NOMO-1 (cell line): ENCODE results near the gene CRIP3.

Source experiments
- DNase-seq, 2 experiments: peaks; one replicate each; lab custom pipeline; 2025; ENCODE audit not compliant: unreplicated experiment in 2 of 2; lab: John Stamatoyannopoulos, UW

The CRIP3 gene

DNA sequence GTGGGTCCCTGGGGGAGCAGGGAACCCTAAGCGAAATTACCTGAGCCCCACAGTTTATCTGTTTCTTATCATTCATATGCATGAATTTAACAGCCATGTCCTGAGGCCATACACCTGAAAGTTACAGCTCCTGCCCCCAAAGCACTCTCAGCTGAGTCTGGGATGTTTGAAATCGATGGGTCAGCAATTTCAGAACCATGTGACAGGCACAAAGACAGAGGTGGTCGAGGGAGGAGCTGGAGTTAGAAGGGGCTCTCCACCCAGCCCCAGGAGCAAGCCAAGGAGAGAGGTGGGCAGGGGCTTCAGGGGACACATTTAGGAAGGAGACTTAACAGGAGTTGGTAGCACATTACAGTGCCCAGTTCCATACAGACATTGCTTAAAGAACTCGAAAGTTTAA is 50.4 kb downstream of the CRIP3 start:
- no peak for DNase-seq

DNA sequence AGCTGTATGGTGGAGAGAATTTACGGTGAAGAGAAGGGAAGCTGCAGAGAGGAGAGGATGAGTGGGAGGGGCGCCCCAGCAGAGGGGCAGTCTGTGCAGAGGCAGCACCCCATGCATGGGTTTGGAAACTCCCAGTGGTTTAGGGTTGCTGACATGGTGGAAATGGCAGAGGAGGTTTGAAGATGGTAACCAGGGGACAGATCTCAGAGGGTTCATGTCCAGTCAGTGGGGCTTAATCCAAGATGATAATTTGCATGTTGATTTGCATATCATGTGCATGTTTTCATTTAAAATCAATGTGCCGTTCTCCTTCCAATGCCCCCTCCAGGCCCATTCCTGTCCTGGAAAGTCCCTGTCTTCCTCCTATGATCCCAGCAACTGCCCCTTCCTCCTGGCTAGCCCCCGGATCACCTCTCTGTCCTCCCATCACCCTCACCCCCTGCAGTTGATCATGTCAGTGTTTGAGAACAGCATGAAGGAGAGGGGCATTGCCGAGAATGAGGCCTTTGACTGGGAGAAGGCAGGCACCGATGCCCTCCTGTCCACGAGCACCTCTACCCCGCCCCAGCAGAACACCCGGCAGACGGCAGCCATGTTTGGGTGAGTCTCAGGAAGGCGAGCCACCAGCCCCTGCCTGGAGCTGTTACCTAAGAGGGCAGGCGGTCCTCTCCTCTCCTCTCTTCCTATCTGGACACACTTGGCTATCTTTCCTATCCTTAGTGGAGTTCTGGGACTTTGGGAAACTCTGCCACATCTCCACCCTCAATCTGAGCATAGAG is 51.1 kb downstream of the CRIP3 start:
- no peak for DNase-seq

- no peak for DNase-seq
Measured at GRCh38 chr6:43256670-43257366, 51.8 kb downstream of the CRIP3 start.
